LHCN-M2 (cell line): ENCODE measurements around the gene C2orf68. TPM values are rescaled to one million over a fixed set of nuclear protein-coding genes. Genes with fewer than 3 reads are reported as not detected.
"Not testable (repeated sequence)": the region's sequence is repeated elsewhere in the genome, so short reads cannot be mapped to it uniquely, and the experiment has no call there.

Experiments used
- DNase-seq: peaks from one replicate; pipeline ENCODE4 v3.0.0-alpha.2; 2012; ENCODE audit warnings: low read depth
- total RNA-seq: library from RNA; depleted of rRNA; stranded (reverse); fragments of >200 nt; gene quantifications from 2 replicates; pipeline ENCODE4 v1.2.3, GENCODE V29; 2014

The C2orf68 gene
- total RNA-seq, 1 experiment from 2014 or later, result 15.7 TPM

- no peak for DNase-seq
These were observed 12.2 kb downstream of the C2orf68 start for GRCh38 chr2:85599468-85600234.

DNA sequence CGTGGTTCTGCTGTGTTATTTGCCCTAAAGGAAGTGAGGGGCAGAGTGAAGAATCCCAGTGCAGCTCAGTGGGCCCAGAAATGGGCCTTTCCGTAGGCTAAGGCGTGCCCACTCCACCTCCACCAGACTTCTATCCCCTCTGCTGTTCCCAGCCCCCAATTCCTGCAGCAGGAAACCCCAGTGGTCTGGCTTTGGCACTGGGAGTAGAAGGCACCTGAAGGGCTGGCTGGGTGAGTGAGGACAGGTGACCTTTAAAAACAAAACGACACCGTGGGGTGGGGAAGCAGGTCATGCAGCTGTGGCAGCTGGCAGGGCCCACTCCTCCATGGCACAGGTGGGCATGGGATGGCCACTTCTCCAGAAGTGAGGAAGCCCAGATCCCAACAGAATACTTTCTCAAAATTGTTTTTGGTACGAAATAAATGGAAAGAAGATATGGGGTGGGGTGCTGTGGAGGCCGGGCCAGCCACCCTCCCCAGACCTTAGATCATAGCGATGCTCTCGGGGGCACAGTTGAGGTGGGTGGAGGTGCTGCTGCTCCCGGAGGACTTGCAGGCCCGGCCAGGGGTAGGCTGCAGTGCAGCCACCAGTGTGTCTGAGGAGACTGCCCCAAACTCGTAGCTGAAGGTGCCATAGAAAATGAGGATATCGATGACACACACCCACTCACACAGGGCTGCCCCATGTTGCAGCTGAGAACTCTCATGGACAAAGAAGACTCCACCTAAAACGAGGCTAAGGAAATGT is 13.1 kb downstream of the C2orf68 start:
- DNase-seq, result no peak

DNA sequence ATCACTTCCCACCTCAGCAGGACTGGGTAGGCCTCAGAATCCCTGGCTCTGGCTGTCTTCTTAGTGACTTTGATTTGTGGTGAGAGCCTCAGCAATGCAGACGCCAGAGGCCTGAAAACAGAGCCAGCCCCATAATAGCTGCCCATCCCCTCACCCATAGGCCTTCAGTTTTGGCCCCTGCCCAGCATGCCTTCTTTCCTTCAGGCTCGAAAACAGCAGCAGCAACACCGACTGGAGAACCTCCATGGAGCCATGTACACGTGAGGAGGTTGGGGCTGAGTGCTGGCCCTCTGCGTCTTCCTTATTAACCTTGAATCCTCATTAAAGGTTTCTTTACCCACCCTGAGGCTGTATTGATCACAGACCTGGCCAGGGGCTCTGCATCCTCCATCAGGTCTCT is 14.6 kb downstream of the C2orf68 start:
- no peak for DNase-seq

DNA sequence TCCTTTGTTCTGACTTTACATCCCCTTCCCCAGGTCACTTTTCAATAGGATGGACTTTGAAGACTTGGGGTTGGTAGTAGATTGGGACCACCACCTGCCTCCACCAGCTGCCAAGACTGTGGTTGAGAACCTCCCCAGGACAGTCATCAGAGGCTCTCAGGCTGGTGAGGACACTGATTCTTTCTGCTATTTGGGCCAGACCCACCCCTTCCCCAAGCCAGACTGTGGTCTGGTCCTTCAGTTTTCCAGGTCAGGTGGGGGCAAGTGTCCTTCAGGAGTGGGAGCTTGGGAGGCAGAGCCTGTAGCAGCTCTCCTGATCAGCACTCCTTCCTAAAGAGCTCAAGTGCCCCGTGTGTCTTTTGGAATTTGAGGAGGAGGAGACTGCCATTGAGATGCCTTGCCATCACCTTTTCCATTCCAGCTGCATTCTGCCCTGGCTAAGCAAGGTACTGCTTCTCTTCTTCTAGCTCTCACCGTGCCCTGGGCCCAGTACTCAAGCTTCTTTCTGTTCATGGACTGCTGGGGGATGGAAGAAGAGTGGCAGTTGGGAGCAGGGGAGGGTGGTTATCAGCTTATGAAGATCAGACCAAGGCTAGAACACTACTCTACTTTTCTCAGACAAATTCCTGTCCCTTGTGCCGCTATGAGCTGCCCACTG is 15.3 kb downstream of the C2orf68 start:
- no peak for DNase-seq

- no peak for DNase-seq
These were observed 15.9 kb downstream of the C2orf68 start for GRCh38 chr2:85596026-85596333.

DNA sequence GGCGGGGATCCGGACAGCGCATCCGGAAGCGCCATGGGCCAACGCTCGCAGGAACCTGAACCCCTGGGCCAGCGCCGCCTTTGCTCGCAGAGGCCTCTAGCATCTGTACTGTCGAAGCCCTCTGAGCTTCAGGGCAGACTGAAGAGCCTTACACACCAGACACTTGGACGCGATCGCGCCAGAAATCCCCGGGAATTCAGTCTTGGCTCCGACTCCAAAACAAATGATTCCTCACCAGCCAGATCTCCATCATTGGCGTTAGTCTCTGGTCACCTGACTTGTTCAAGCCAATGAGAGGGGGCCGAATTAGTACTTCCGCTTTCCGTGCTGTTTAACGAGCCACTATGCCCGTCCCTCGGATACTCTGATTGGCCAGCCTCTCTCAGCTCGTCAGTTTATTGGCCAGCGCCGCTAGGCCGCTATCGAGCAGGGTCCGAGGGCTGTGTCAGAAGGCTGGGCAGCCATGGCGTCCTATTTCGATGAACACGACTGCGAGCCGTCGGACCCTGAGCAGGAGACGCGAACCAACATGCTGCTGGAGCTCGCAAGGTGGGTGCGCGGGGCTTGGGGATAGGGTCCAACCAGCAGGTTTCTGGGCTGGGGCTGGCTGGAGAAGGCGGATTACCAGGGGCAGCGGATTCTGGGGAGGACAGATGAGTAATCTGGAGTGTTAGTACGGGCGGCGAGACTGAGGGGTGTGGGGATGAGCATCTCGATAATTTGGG is 16.4 kb downstream of the C2orf68 start, which contains the start of gene RNF181:
TSS of gene RNF181 (plus strand) at position 445 of the 725 bp plus-strand sequence. CDS start at position 464, 19 bp downstream.
- DNase-seq, result peak; percentile 98

GRCh38 chr2:85594715-85595300 is 17.1 kb downstream of the C2orf68 start:
- DNase-seq, result no peak

- no peak for DNase-seq
These were observed 18.8 kb downstream of the C2orf68 start for GRCh38 chr2:85593023-85593422.

DNA sequence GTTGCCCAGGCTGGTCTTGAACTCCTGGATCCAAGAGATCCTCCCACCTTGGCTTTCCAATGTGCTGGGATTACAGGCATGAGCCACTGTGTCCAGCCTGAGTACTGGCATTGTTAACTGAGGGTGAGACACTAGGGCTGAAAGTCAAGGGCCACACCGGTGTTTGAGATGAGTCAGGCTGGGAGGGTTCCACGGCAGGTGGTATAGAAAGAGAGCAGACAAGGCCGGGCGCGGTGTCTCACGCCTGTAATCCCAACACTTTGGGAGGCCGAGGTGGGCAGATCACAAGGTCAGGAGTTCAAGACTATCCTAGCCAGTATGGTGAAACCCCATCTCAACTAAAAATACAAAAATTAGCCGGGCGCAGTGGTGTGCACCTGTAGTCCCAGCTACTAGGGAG is 19.6 kb downstream of the C2orf68 start:
- DNase-seq, result not testable (repeated sequence)

DNA sequence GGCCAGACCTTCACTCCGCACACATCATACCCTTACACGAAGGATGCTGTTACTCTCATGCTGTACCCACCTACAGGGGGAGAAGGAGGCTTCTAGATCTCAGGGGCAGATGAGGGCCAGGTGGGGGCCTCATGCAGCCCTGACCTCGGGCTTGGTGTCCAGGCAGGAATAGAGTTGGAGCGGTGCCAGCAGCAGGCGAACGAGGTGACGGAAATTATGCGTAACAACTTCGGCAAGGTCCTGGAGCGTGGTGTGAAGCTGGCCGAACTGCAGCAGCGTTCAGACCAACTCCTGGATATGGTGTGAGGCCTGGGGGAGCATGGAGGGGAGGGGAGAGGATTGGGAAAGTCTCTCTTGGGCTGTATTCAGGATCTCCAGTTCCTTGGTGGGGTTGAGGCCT is 20.3 kb downstream of the C2orf68 start:
- DNase-seq, result no peak

DNA sequence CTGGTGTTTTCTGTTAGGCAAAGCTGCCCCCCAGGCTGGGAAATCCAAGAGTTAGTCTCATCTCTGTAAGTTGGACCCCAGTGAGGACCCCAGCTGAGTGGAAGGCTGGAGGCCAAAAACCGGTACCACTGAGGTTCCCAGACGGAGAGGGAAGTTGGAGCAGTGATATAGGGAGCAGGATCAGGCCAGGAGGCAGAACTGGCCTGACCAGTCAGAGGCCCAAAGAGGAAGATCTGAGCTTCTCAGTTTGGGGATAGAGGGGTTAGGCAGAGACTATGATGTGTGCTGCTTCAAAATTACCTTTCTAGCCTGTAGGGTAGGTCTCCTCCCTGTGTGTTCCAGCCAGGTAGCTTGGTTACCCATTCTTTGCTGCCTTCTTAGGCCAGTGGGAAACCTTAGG is 20.9 kb downstream of the C2orf68 start:
- no peak for DNase-seq

GRCh38 chr2:85589982-85590791 is 21.7 kb downstream of the C2orf68 start:
- DNase-seq, result peak; percentile 100

DNA sequence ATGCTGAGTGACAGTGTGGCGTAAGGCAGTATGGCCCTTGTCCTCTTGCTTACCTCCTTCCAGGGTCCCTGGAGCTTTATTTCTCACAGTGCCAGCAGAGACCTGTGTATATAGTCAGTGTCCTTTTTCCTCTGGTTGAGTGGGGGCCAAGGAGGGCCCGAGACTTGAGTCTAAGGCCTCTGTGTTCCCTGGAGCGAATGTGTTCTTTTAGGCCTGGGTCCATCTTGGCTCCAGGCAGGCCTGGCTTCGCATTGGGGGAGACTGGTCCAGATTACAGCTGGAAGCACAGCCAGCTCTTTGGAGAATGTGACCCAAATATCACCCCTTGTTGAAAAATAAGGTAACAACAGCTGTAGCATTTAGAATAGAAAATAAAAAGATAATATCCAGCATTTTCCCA is 22.7 kb downstream of the C2orf68 start:
- DNase-seq, result no peak

GRCh38 chr2:85588645-85589044 is 23.2 kb downstream of the C2orf68 start:
- DNase-seq, result no peak

DNA sequence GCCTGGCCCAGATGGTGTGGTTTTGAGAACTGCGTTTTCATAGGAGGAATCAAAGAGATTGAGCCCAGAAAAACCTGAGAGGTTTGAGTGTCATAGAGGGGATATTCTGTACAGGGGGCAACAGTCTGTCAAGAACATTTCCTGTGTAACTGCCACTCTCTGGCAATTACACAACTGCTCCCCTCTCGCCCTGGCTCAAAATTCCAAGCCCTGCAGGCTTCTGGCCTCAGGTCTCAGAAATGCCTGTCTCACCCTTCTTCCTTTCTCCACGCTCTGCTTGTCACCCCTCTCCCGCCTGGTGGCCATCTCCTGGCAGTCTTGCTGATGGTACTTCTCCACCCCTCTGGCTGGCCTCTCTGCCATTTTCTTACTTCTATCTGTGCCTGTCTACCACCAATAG is 23.6 kb downstream of the C2orf68 start:
- DNase-seq, result no peak

DNA sequence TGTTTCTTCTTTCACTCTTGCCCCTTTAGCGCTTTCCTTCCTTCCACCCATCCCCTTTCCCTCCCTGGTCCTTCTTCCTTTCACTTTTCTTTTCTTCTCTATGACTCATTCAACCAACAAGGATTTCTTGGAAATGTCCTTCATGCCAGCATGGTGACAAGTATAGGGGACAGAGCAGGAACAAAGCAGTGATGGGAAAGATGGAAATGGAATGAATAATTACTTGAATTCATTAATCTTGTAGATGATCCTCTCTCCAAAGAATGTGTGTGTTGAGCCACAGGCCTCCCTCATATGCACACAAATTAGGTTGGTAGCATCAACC is 26.1 kb downstream of the C2orf68 start:
- DNase-seq, result peak; percentile 73

- DNase-seq, result peak; percentile 99
These were observed 26.7 kb downstream of the C2orf68 start for GRCh38 chr2:85584857-85585780.

DNA sequence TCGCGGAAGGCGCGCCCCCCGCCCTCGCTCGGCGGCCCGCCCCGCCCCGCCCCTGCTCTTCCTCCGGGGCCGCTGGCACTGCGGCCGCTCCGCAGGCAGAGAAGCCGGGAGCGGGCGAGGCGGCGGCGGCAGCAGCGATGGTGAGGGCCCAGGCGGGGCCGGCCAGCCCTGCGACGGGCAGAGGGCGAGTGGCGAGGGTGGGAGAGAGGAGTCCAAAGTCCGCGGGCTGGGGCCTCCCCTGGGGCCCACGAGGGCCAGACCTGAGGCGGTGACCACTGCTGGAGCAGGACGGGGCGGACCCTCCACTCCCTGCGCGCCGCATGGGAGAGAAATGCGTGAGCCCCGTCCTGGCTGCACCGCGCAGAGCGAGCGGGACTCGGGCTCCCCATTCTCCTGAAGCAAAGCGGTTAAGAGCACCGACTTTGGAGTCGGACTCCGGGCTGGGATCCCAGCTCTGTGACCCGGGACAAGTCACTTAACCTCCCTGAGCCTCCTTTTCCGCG is 27.5 kb downstream of the C2orf68 start, which contains the start of gene VAMP5:
TSS of gene VAMP5 (plus strand) at position 78 of the 503 bp plus-strand sequence. CDS start at position 138, 60 bp downstream.
- peak; percentile 40 for DNase-seq

- no peak for DNase-seq
These were observed 28.1 kb downstream of the C2orf68 start for GRCh38 chr2:85583667-85584353.
